CD14-positive monocyte (primary cell): Measurements from ENCODE around the gene GRIA1. TPM values are rescaled to one million over a fixed set of nuclear protein-coding genes. Genes with fewer than 3 reads are reported as not detected.

Source experiments
- DNase-seq, 3 donors: peaks; one replicate each; pipeline ENCODE4 v3.0.0-alpha.2; 2011 to 2022
- H2AFZ ChIP-seq: 2 replicates; pipeline ENCODE4 v1.6.0; 2012; ENCODE audit warnings: mild to moderate bottlenecking, low read depth, low read length, inconsistent platforms; ENCODE audit not compliant: insufficient read depth, poor library complexity, severe bottlenecking
- H3K27ac ChIP-seq, 2 donors: 1 replicate in 1 of 2; 2 replicates in 1 of 2; pipeline ENCODE4 v1.5.1; 2012 to 2013; ENCODE audit warnings: low read length in 2 of 2, control low read depth in 1 of 2, inconsistent platforms in 1 of 2, low read depth in 1 of 2, mild to moderate bottlenecking in 1 of 2
- H3K27me3 ChIP-seq, 2 donors: one replicate each; pipeline versions ENCODE4 v1.6.0 to v1.6.1; 2011 to 2013; ENCODE audit warnings: low read length in 2 of 2; ENCODE audit not compliant: control insufficient read depth in 2 of 2, insufficient read depth in 2 of 2
- H3K36me3 ChIP-seq, 2 donors: replicated peaks in 1 of 2; 1 replicate in 1 of 2; 2 replicates in 1 of 2; pipeline versions ENCODE4 v1.5.1 to v1.6.1; 2012 to 2013; ENCODE audit warnings: low read length in 2 of 2, control low read depth in 1 of 2, inconsistent platforms in 1 of 2, mild to moderate bottlenecking in 1 of 2; ENCODE audit not compliant: insufficient read depth in 2 of 2, control insufficient read depth in 1 of 2
- H3K4me1 ChIP-seq, 2 donors: 1 replicate in 1 of 2; 2 replicates in 1 of 2; pipeline versions ENCODE4 v1.5.1 to v1.6.1; 2012 to 2013; ENCODE audit warnings: low read length in 2 of 2, control low read depth in 1 of 2, inconsistent platforms in 1 of 2, mild to moderate bottlenecking in 1 of 2, moderate library complexity in 1 of 2; ENCODE audit not compliant: insufficient read depth in 2 of 2, control insufficient read depth in 1 of 2
- H3K4me2 ChIP-seq: replicated peaks from 2 replicates; pipeline ENCODE3; 2012; ENCODE audit warnings: low read length, moderate library complexity, mild to moderate bottlenecking; ENCODE audit not compliant: poor library complexity, severe bottlenecking; ENCODE audit errors: extremely low read depth
- H3K4me3 ChIP-seq, 3 experiments: fragments of 200-600 bp in 1 of 3; sonication (generic) in 1 of 3; replicated peaks in 1 of 3; 1 replicate in 2 of 3; 2 replicates in 1 of 3; pipeline ENCODE4 v1.5.1; 2011 to 2013; ENCODE audit warnings: low read length in 3 of 3, mild to moderate bottlenecking in 3 of 3, control low read depth in 2 of 3, low read depth in 2 of 3, inconsistent platforms in 1 of 3, moderate library complexity in 1 of 3
- H3K79me2 ChIP-seq: 2 replicates; pipeline ENCODE4 v1.6.0; 2012; ENCODE audit warnings: mild to moderate bottlenecking, control low read depth, inconsistent platforms, low read length, moderate library complexity; ENCODE audit not compliant: insufficient read depth
- H3K9ac ChIP-seq: 2 replicates; pipeline ENCODE4 v1.6.0; 2017; ENCODE audit warnings: low read length, mild to moderate bottlenecking; ENCODE audit not compliant: insufficient read depth, poor library complexity, severe bottlenecking
- H3K9me3 ChIP-seq, 2 donors: replicated peaks in 1 of 2; 1 replicate in 1 of 2; 2 replicates in 1 of 2; pipeline versions ENCODE4 v1.5.1 to v1.6.1; 2012 to 2013; ENCODE audit warnings: low read length in 2 of 2, control low read depth in 1 of 2; ENCODE audit not compliant: control insufficient read depth in 1 of 2, insufficient read depth in 1 of 2
- H4K20me1 ChIP-seq: 2 replicates; pipeline ENCODE4 v1.6.0; 2012; ENCODE audit warnings: mild to moderate bottlenecking, low read length, control low read depth, moderate library complexity; ENCODE audit not compliant: insufficient read depth
- H3K27ac Mint-ChIP-seq, 7 donors: one replicate each; pipeline ENCODE4 v1.8.0; 2020; ENCODE audit warnings: mild to moderate bottlenecking in 7 of 7, mixed read lengths in 7 of 7, moderate library complexity in 6 of 7, inconsistent platforms in 2 of 7
- H3K27me3 Mint-ChIP-seq, 3 donors: one replicate each; pipeline ENCODE4 v1.8.0; 2021 to 2022; ENCODE audit warnings: low read depth in 3 of 3, mild to moderate bottlenecking in 3 of 3, mixed read lengths in 3 of 3, moderate library complexity in 3 of 3, inconsistent platforms in 1 of 3
- H3K36me3 Mint-ChIP-seq, 2 donors: one replicate each; pipeline ENCODE4 v1.8.0; 2020; ENCODE audit warnings: mixed read lengths in 2 of 2, inconsistent platforms in 1 of 2, mild to moderate bottlenecking in 1 of 2
- H3K4me1 Mint-ChIP-seq: one replicate; pipeline ENCODE4 v1.8.0; 2020; ENCODE audit warnings: mild to moderate bottlenecking, mixed read lengths
- H3K4me3 Mint-ChIP-seq, 2 donors: one replicate each; pipeline ENCODE4 v1.8.0; 2020; ENCODE audit warnings: mild to moderate bottlenecking in 2 of 2, mixed read lengths in 2 of 2, moderate library complexity in 1 of 2
- H3K9me3 Mint-ChIP-seq, 7 donors: one replicate each; pipeline ENCODE4 v1.8.0; 2020 to 2022; ENCODE audit warnings: mixed read lengths in 7 of 7, mild to moderate bottlenecking in 6 of 7, moderate library complexity in 6 of 7, inconsistent platforms in 2 of 7
- WGBS: methylation state at CpG from one replicate; pipeline ENCODE4 v1.1.5; 2013; ENCODE audit warnings: missing lambda C conversion rate; ENCODE audit not compliant: insufficient coverage; 5-methylcytosine and 5-hydroxymethylcytosine counted together
- intact Hi-C, 2 donors: fragments of 100-400 bp; cut with micrococcal nuclease; formaldehyde crosslinking; loops; one replicate each; pipeline versions ENCODE4 v1.15.0 to v1.15.1; 2023
- polyA plus RNA-seq, 3 donors: library from polyadenylated mRNA; depleted of rRNA in 1 of 3; unstranded in 2 of 3; stranded (reverse) in 1 of 3; fragments of 300-500 nt in 2 of 3; fragments of >200 nt in 1 of 3; fragmentation: Illumina TruSeq in 2 of 3; gene quantifications; 1 replicate in 2 of 3; 2 replicates in 1 of 3; pipeline ENCODE4 v1.2.3, GENCODE V29; 2012 to 2021
- TF ChIP-seq, protein P1 (sequence below): fragments of 200-600 bp; IDR thresholded peaks from one replicate; pipeline ENCODE4 v1.8.0; 2022; ENCODE audit warnings: antibody characterized with exemption, mild to moderate bottlenecking

The GRIA1 gene
- polyA plus RNA-seq, 3 donors: not detected

DNA sequence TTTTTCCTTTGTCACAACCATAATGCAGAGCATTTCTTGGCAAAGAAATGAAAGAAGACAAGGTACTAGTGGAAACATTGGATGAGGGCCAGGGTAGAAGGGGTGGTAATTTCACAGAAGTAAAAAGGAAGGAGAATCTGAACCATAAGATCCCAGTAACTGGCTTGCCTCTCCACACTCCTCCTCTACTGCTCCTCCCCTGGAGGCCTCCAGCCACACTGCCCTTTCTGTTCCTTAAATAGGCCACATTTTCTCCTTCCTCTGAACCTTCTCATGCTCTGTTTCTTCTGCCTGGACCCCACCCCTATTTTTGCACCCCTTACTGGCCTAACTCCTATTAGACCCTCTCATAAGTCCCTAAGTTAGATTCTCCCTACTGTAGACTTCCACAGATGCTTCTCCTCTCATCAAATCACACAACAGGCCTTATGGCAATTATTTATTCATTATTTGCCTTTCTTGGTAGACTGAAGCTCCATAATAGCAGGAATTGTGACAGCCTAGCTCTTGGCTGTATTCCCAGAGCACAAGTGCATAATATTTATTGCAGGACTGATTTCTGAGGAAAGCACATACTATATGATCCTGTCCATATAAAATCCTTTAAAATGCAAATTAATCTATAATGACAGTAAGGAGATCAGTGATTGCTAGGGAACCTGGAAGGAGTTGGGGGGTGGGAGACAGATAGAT, 31.3 kb upstream of the GRIA1 start:
- peaks cover under 1 to 9% (median 5%) of the 10 kb centered on the region in 7 donors for H3K9me3 Mint-ChIP-seq
- no peak overlapping the region for H3K27ac ChIP-seq
- TF ChIP-seq, protein P1, sequence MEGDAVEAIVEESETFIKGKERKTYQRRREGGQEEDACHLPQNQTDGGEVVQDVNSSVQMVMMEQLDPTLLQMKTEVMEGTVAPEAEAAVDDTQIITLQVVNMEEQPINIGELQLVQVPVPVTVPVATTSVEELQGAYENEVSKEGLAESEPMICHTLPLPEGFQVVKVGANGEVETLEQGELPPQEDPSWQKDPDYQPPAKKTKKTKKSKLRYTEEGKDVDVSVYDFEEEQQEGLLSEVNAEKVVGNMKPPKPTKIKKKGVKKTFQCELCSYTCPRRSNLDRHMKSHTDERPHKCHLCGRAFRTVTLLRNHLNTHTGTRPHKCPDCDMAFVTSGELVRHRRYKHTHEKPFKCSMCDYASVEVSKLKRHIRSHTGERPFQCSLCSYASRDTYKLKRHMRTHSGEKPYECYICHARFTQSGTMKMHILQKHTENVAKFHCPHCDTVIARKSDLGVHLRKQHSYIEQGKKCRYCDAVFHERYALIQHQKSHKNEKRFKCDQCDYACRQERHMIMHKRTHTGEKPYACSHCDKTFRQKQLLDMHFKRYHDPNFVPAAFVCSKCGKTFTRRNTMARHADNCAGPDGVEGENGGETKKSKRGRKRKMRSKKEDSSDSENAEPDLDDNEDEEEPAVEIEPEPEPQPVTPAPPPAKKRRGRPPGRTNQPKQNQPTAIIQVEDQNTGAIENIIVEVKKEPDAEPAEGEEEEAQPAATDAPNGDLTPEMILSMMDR: no peak
- H3K4me1 ChIP-seq: no peaks in the 10 kb centered on the region
- H3K27ac Mint-ChIP-seq: no peak overlapping the region
- peaks cover 1 to 2% (median 1%) of the 10 kb centered on the region in 3 donors for H3K27me3 Mint-ChIP-seq
- no peaks in the 10 kb centered on the region for H3K79me2 ChIP-seq
- H4K20me1 ChIP-seq: no peaks in the 10 kb centered on the region
- no peak overlapping the region for H3K9ac ChIP-seq
- H3K4me2 ChIP-seq: no peak overlapping the region
- no peak overlapping the region for H3K4me3 Mint-ChIP-seq
- no peaks in the 10 kb centered on the region for H3K27me3 ChIP-seq
- no peaks in the 10 kb centered on the region for H3K9me3 ChIP-seq
- H3K36me3 Mint-ChIP-seq: no peaks in the 10 kb centered on the region
- intact Hi-C loops: no loop called here
- H3K4me1 Mint-ChIP-seq: no peaks in the 10 kb centered on the region
- H3K4me3 ChIP-seq: no peak overlapping the region
- no peak overlapping the region for H2AFZ ChIP-seq
- no peaks in the 10 kb centered on the region for H3K36me3 ChIP-seq
- DNase-seq: no peak

DNA sequence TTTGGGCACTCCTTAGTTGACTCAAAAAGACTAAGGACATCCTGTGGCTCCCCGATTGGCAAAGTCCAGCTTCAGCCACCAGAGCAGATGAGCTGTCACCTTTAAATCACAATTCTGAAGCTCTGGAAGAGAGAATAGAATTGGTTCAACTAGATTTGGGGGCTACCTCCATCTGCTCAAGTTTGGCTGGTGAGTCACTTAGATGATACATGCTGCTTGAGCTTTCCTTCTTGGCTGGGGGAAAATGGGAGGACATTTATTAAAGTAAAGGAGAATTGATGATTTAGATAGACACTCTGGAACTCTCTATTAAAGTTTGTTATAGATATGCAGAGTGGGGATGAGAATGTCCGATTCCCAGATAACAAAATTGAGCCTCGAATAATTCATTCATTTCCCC, 30.0 kb upstream of the GRIA1 start:
- no peaks in the 10 kb centered on the region for H3K36me3 Mint-ChIP-seq
- H3K4me1 ChIP-seq: no peaks in the 10 kb centered on the region
- no peaks in the 10 kb centered on the region for H3K79me2 ChIP-seq
- peaks cover 0 to 5% (median 2%) of the 10 kb centered on the region in 7 donors for H3K9me3 Mint-ChIP-seq
- no peaks in the 10 kb centered on the region for H3K9me3 ChIP-seq
- no peak for DNase-seq
- no peak overlapping the region for H3K4me2 ChIP-seq
- H3K27me3 ChIP-seq: no peaks in the 10 kb centered on the region
- no peak overlapping the region for H3K4me3 ChIP-seq
- no peak overlapping the region for H3K27ac ChIP-seq
- TF ChIP-seq, protein P1: no peak
- H3K4me3 Mint-ChIP-seq: no peak overlapping the region
- H4K20me1 ChIP-seq: no peaks in the 10 kb centered on the region
- H3K27ac Mint-ChIP-seq: no peak overlapping the region
- no peaks in the 10 kb centered on the region for H3K4me1 Mint-ChIP-seq
- peaks cover 0 to 2% (median 1%) of the 10 kb centered on the region in 3 donors for H3K27me3 Mint-ChIP-seq
- no peak overlapping the region for H3K9ac ChIP-seq
- intact Hi-C loops: no loop called here
- no peak overlapping the region for H2AFZ ChIP-seq
- 80% methylated on average over 1 of the region's 3 CpGs for WGBS
- H3K36me3 ChIP-seq: no peaks in the 10 kb centered on the region
